Measurements from ENCODE around the gene SRP14. TPM values are rescaled to one million over a fixed set of nuclear protein-coding genes. Genes with fewer than 3 reads are reported as not detected.
"Not testable (repeated sequence)": the region's sequence is repeated elsewhere in the genome, so short reads cannot be mapped to it uniquely, and the experiment has no call there.

The SRP14 gene
- total RNA-seq, 1 donor from 2014 or later, result 235 TPM

DNA sequence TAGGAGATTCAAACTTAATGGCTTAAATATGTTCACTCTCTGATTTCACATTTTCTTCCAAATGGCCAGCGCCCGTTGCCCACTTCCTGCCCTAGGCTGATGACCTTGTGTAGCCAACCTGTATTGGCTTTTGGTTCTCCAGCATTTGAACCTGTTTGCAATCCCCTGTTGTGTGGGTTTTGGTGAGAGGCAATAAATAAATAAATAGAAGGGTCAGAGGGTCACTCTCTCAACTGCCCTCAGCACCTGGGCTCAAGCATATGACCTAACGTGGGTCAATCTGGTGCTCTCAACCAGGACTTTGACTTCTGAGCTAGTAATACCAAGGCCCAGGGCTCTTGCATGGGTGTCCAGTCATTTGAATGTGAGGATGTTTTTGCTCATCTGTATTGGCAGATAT lies 1.8 kb upstream of the SRP14 start:
- Mint-ChIP-seq H3K9me3 (ENCODE audit: unreplicated experiment) (no peaks in the 10 kb centered on the region), H3K27ac (ENCODE audit: unreplicated experiment) (peak overlapping the region; percentile 93), H3K36me3 (ENCODE audit: low read depth, unreplicated experiment) (peaks cover 22% of the 10 kb centered on the region), H3K27me3 (ENCODE audit: unreplicated experiment) (peaks cover 7% of the 10 kb centered on the region), H3K4me1 (ENCODE audit: unreplicated experiment) (peaks cover 41% of the 10 kb centered on the region), H3K4me3 (ENCODE audit: unreplicated experiment) (no peak overlapping the region)
- DNase-seq (ENCODE audit: low spot score), result no peak
- TF ChIP-seq, protein P1, sequence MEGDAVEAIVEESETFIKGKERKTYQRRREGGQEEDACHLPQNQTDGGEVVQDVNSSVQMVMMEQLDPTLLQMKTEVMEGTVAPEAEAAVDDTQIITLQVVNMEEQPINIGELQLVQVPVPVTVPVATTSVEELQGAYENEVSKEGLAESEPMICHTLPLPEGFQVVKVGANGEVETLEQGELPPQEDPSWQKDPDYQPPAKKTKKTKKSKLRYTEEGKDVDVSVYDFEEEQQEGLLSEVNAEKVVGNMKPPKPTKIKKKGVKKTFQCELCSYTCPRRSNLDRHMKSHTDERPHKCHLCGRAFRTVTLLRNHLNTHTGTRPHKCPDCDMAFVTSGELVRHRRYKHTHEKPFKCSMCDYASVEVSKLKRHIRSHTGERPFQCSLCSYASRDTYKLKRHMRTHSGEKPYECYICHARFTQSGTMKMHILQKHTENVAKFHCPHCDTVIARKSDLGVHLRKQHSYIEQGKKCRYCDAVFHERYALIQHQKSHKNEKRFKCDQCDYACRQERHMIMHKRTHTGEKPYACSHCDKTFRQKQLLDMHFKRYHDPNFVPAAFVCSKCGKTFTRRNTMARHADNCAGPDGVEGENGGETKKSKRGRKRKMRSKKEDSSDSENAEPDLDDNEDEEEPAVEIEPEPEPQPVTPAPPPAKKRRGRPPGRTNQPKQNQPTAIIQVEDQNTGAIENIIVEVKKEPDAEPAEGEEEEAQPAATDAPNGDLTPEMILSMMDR (IDR thresholded peaks at IDR 0.05; ENCODE audit: unreplicated experiment), result no peak

DNA sequence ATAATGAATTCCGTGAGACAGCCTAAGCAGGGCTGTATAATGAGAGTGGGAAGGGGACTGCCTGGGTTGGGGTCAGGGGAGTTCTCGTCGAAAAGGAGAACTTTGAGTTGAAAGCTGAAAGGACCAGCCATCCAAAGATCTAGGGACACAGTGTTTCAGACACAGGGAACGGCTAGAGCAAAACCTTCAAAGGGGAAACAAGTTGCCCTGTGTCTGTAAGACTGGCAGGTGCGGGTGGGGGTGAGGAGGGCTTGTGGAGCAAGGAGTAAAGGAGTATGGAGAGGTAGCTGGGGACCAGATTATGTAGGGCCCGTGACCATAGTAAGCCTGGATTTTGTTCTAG lies 1.3 kb upstream of the SRP14 start:
- peak overlapping the region; percentile 67 for H3K4me3 Mint-ChIP-seq (ENCODE audit: unreplicated experiment)
- H3K27ac Mint-ChIP-seq (ENCODE audit: unreplicated experiment), result peak overlapping the region; percentile 93
- TF ChIP-seq, protein P1 (IDR thresholded peaks at IDR 0.05; ENCODE audit: unreplicated experiment), result no peak
- H3K27me3 Mint-ChIP-seq (ENCODE audit: unreplicated experiment), result peaks cover 7% of the 10 kb centered on the region
- H3K9me3 Mint-ChIP-seq (ENCODE audit: unreplicated experiment), result no peaks in the 10 kb centered on the region
- H3K4me1 Mint-ChIP-seq (ENCODE audit: unreplicated experiment), result peaks cover 36% of the 10 kb centered on the region
- DNase-seq (ENCODE audit: low spot score), result no peak
- peaks cover 22% of the 10 kb centered on the region for H3K36me3 Mint-ChIP-seq (ENCODE audit: low read depth, unreplicated experiment)

DNA sequence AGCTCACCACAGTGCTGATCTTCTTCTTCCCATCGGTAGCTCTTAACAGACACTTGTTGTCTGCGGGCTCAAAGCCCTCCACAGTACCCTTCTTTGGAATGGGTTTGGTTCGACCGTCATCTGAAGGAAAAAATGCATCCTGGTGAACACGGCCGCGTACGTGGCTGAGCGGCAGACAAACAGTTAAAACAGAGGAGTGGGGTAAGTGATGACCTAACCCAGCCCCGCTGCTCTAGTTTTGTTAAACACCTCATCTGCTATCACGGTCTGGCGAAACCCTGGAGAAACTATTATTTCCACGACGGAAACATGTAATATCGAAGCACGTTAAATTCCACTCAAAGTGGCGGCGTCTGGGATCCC lies 725 bp downstream of the SRP14 start:
- no peak for DNase-seq (ENCODE audit: low spot score)
- Mint-ChIP-seq H3K36me3 (ENCODE audit: low read depth, unreplicated experiment) (peaks cover 32% of the 10 kb centered on the region), H3K27me3 (ENCODE audit: unreplicated experiment) (peaks cover 6% of the 10 kb centered on the region), H3K27ac (ENCODE audit: unreplicated experiment) (peak overlapping the region; percentile 99), H3K9me3 (ENCODE audit: unreplicated experiment) (no peaks in the 10 kb centered on the region), H3K4me3 (ENCODE audit: unreplicated experiment) (peak overlapping the region; percentile 99), H3K4me1 (ENCODE audit: unreplicated experiment) (peaks cover 28% of the 10 kb centered on the region)
- TF ChIP-seq, protein P1 (IDR thresholded peaks at IDR 0.05; ENCODE audit: unreplicated experiment), result no peak

DNA sequence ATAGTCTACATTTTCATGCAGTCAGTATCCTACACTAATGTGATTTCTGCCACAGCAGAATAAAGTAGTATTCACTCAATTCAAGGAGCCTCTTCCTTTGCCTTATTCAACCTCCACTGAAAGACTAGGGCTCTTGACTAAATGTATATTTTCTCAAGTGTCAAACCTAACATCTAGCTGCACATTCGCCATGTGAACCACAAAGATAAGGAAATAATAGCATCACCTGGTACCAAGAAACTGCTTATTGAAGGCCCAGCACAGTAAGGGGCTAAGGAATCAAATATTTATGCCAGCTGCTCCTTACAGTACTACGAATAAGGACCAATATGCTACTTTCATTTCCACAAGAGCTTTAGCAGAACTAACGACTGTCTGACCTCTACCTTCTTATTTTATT lies 1.3 kb downstream of the SRP14 start:
- H3K9me3 Mint-ChIP-seq (ENCODE audit: unreplicated experiment), result no peaks in the 10 kb centered on the region
- H3K27me3 Mint-ChIP-seq (ENCODE audit: unreplicated experiment), result peaks cover 6% of the 10 kb centered on the region
- H3K27ac Mint-ChIP-seq (ENCODE audit: unreplicated experiment), result peak overlapping the region; percentile 99
- no peak for DNase-seq (ENCODE audit: low spot score)
- peaks cover 32% of the 10 kb centered on the region for H3K36me3 Mint-ChIP-seq (ENCODE audit: low read depth, unreplicated experiment)
- TF ChIP-seq, protein P1 (IDR thresholded peaks at IDR 0.05; ENCODE audit: unreplicated experiment), result no peak
- H3K4me1 Mint-ChIP-seq (ENCODE audit: unreplicated experiment), result peaks cover 28% of the 10 kb centered on the region
- peak overlapping the region; percentile 99 for H3K4me3 Mint-ChIP-seq (ENCODE audit: unreplicated experiment)

DNA sequence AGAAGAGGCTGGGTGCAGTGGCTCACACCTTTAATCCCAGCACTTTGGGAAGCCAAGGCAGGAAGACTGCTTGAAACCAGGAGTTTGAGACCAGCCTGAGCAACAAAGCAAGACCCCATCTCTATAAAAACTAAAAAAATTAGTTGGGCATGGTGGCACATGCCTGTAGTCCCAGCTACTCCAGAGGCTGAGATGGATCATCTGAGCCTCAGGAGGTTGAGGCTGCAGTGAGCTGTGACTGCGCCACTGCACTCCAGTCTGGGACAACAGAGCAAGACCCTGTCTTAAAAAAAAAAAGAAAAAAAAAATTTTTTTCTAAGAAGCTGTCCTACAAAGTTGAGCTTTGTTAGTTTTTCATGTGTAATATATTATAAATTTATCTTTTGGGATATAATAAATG lies 3.8 kb downstream of the SRP14 start:
- peaks cover 35% of the 10 kb centered on the region for H3K36me3 Mint-ChIP-seq (ENCODE audit: low read depth, unreplicated experiment)

More for the DNA sequence above, 3.8 kb downstream of the SRP14 start:
- H3K9me3 Mint-ChIP-seq (ENCODE audit: unreplicated experiment); H3K27ac Mint-ChIP-seq (ENCODE audit: unreplicated experiment); DNase-seq (ENCODE audit: low spot score); H3K27me3 Mint-ChIP-seq (ENCODE audit: unreplicated experiment); H3K4me3 Mint-ChIP-seq (ENCODE audit: unreplicated experiment): not testable (repeated sequence)
- peaks cover 22% of the 10 kb centered on the region for H3K4me1 Mint-ChIP-seq (ENCODE audit: unreplicated experiment)
